GM19035 (cell line): ENCODE measurements around the gene CTNNBIP1.
"Not testable (repeated sequence)": the region's sequence is repeated elsewhere in the genome, so short reads cannot be mapped to it uniquely, and the experiment has no call there.

Source experiments
- ATAC-seq: cut with Tn5 transposase; IDR thresholded peaks from one replicate; pipeline ENCODE4 v1.9.1; 2021; ENCODE audit not compliant: unreplicated experiment

Gene CTNNBIP1

GRCh38 chr1:9808459-9808858 lies 101.6 kb downstream of the CTNNBIP1 start:
- ATAC-seq = no peak

GRCh38 chr1:9807541-9807940 lies 102.5 kb downstream of the CTNNBIP1 start:
- ATAC-seq = no peak

- not testable (repeated sequence) for ATAC-seq
Measured at GRCh38 chr1:9805972-9806371, 104.1 kb downstream of the CTNNBIP1 start.

GRCh38 chr1:9805006-9805508 lies 105.0 kb downstream of the CTNNBIP1 start:
- no peak for ATAC-seq

- not testable (repeated sequence) for ATAC-seq
Measured at GRCh38 chr1:9803003-9803918, 106.8 kb downstream of the CTNNBIP1 start.

GRCh38 chr1:9801909-9802308 lies 108.2 kb downstream of the CTNNBIP1 start:
- no peak for ATAC-seq
